ENCODE results near the gene PELI2. TPM values are rescaled to one million over a fixed set of nuclear protein-coding genes. Genes with fewer than 3 reads are reported as not detected.

The PELI2 gene
- total RNA-seq, 2 experiments from 2014 or later = 2.7 to 3.4 TPM

DNA sequence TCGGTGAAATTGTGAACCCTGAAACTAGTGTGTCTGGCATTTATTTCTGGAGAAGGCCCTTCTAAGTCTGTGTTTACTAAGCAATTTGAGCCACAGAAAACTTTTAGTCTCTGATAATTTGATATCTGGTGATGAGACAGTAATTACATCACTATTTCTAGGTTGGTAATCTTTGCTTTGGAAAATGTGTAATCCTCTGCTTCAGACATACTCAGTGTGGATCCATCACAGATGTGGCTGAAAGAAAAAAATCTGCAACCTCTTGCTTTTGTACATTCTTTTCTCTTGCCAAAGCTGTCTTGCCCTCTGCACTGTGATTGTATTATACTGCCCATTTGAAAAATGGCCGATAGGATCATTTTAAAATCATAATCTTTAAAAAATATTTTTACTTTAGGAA is 78.1 kb downstream of the PELI2 start:
- TF ChIP-seq, protein P1, sequence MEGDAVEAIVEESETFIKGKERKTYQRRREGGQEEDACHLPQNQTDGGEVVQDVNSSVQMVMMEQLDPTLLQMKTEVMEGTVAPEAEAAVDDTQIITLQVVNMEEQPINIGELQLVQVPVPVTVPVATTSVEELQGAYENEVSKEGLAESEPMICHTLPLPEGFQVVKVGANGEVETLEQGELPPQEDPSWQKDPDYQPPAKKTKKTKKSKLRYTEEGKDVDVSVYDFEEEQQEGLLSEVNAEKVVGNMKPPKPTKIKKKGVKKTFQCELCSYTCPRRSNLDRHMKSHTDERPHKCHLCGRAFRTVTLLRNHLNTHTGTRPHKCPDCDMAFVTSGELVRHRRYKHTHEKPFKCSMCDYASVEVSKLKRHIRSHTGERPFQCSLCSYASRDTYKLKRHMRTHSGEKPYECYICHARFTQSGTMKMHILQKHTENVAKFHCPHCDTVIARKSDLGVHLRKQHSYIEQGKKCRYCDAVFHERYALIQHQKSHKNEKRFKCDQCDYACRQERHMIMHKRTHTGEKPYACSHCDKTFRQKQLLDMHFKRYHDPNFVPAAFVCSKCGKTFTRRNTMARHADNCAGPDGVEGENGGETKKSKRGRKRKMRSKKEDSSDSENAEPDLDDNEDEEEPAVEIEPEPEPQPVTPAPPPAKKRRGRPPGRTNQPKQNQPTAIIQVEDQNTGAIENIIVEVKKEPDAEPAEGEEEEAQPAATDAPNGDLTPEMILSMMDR (IDR thresholded peaks at IDR 0.05) = no peak

DNA sequence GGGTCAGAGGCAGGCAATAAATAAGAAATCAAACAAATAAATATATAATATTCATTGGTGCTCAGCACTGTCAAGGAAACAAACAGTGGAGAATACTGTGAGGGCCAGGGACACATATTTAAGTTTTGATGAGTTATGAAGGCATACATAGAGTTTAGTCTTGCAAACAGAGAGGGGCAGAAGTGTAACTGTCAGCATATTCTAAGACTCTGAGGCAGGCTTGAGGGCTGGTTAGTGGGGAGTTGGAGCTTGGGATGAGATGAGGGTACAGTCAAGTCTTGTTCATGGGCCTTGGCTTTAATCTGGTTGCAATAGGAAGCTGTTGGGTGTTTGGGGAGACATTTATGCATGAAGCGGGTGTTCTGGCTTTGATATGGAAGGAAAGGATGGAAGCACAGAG is 78.9 kb downstream of the PELI2 start:
- Mint-ChIP-seq H3K27ac (no peak overlapping the region), H3K9me3 (no peaks in the 10 kb centered on the region), H3K4me3 (no peak overlapping the region), H3K36me3 (ENCODE audit: low read depth) (no peaks in the 10 kb centered on the region), H3K27me3 (no peaks in the 10 kb centered on the region), H3K4me1 (ENCODE audit: low read depth) (peaks cover 32% of the 10 kb centered on the region)
- CTCF ChIA-PET = no interaction called here
- ATAC-seq (no peak), DNase-seq (no peak)
- TF ChIP-seq, protein P1 (IDR thresholded peaks at IDR 0.05) = no peak
- intact Hi-C loops (cut with micrococcal nuclease) = no loop called here
- POLR2A ChIA-PET = no interaction called here

More for the DNA sequence above, 78.1 kb downstream of the PELI2 start:
- H3K27ac Mint-ChIP-seq = peak overlapping the region; percentile 43
- ChIA-PET POLR2A (no interaction called here), CTCF (no interaction called here)
- H3K4me1 Mint-ChIP-seq (ENCODE audit: low read depth) = peaks cover 29% of the 10 kb centered on the region
- H3K36me3 Mint-ChIP-seq (ENCODE audit: low read depth) = no peaks in the 10 kb centered on the region
- H3K9me3 Mint-ChIP-seq = no peaks in the 10 kb centered on the region
- intact Hi-C loops (cut with micrococcal nuclease) = no loop called here
- H3K27me3 Mint-ChIP-seq = no peaks in the 10 kb centered on the region
- no peak overlapping the region for H3K4me3 Mint-ChIP-seq
- no peak for ATAC-seq
- no peak for DNase-seq

DNA sequence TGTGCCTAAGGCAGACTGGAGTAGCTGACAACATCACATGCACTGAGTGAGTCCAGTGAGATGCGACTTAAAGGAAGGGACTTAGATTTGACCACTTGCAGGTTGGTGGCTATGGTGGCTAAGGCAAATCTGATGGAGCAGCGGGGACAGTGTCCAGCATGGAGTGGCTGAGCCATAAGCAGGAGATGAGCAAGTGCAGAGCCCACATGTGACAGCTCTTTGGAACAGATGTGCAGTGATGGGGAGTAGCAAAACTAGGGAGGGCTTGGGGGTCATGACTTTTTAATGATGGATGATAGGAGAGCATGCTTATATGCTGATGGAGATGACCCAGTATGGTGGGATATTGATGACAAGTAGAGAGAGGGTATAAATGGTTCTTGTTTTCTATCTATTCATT is 80.2 kb downstream of the PELI2 start:
- DNase-seq (no peak), ATAC-seq (no peak)
- Mint-ChIP-seq H3K27ac (no peak overlapping the region), H3K27me3 (no peaks in the 10 kb centered on the region), H3K4me1 (ENCODE audit: low read depth) (peaks cover 35% of the 10 kb centered on the region), H3K4me3 (no peak overlapping the region), H3K36me3 (ENCODE audit: low read depth) (no peaks in the 10 kb centered on the region), H3K9me3 (no peaks in the 10 kb centered on the region)
- ChIA-PET POLR2A (no interaction called here), CTCF (no interaction called here)
- TF ChIP-seq, protein P1 (IDR thresholded peaks at IDR 0.05) = no peak
- intact Hi-C loops (cut with micrococcal nuclease) = no loop called here

DNA sequence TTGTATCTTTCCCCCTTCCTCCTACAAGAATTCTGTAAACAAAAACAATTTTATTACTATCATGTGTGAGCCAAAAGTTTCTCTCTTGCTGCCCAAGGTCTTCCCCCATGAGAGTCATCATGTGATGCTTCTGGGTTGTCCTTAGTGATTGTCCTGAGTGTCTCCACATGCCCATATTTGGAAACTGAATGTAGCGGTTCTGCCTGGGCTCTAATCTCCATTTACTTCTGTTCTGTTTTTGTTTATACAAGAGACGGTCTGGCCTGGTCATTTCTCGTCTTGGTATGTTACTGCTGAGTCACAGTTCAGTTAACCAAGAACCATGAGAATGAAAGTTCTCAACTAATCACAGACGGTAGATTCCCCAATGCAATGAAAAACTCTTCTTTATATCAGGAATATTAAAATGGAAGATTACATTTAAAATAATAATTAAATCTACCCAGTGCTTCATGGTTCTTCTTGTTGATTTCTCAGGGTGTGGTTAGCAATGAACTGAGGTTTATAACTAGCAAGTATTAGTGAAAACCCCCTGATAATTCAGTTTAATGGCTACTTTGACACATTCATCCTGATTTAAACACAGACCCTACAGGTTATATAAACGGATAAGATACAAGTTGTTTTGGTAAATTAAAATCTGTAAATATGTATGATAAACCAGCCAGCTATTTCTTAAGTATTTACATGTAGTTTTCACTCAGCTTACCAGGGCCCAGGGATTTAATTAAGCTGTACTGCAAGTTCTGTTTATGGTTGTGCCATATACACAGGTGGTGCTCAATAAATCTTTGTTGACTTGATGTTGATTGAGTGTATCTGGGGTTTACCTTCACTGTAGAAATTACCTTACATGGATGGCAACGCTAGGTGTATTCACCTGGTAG is 81.1 kb downstream of the PELI2 start:
- no peaks in the 10 kb centered on the region for H3K9me3 Mint-ChIP-seq
- CTCF ChIA-PET = no interaction called here
- ATAC-seq = no peak
- POLR2A ChIA-PET = interaction anchor here (0.6 kb wide), 1 partner anchor 13 kb away, joined by 3 read pairs; no protein-coding TSS in a partner anchor
- peaks cover 28% of the 10 kb centered on the region for H3K4me1 Mint-ChIP-seq (ENCODE audit: low read depth)
- no peaks in the 10 kb centered on the region for H3K36me3 Mint-ChIP-seq (ENCODE audit: low read depth)
- no peak overlapping the region for H3K4me3 Mint-ChIP-seq
- H3K27me3 Mint-ChIP-seq = no peaks in the 10 kb centered on the region
- no peak overlapping the region for H3K27ac Mint-ChIP-seq
- intact Hi-C loops (cut with micrococcal nuclease) = no loop called here
- TF ChIP-seq, protein P1 (IDR thresholded peaks at IDR 0.05) = no peak
- no peak for DNase-seq

DNA sequence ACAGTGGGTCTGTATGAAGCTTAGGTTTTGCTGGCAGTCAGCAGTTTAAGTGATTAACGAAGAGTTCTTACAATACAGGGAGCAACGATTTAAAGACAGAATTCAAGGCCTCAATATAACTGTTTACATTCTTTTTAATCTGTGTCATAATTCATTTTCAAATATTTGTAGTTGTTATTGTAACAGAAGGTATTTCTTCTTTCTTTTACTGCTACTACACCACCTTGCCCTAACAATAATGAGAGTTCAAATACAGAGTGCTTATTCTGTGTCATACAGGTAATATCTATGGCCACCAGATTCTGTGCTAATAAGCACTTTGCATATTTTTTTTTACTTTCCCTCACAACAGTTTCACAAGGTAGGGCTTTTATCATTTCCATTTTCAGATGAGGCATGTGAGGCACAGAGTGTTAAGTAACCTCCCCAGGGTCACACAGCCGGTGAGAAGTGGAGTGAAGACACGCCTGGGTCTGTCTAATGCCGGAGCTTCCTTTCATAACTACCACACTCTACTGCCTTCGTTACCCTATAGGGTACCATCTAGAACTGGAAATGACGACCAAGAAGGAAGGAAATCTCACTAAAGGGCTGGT is 81.9 kb downstream of the PELI2 start:
- CTCF ChIA-PET = no interaction called here

More for the DNA sequence above, 81.9 kb downstream of the PELI2 start:
- intact Hi-C loops (cut with micrococcal nuclease) = loop anchor here (10.0 kb wide), 1 partner anchor 195 kb away; no protein-coding TSS in a partner anchor
- H3K4me3 Mint-ChIP-seq = no peak overlapping the region
- TF ChIP-seq, protein P1 (IDR thresholded peaks at IDR 0.05) = no peak
- no peak for DNase-seq
- ATAC-seq = no peak
- no peaks in the 10 kb centered on the region for H3K27me3 Mint-ChIP-seq
- peaks cover 21% of the 10 kb centered on the region for H3K4me1 Mint-ChIP-seq (ENCODE audit: low read depth)
- H3K27ac Mint-ChIP-seq = no peak overlapping the region
- H3K36me3 Mint-ChIP-seq (ENCODE audit: low read depth) = no peaks in the 10 kb centered on the region
- POLR2A ChIA-PET = interaction anchor here (0.6 kb wide), 1 partner anchor 12 kb away, joined by 3 read pairs; no protein-coding TSS in a partner anchor
- no peaks in the 10 kb centered on the region for H3K9me3 Mint-ChIP-seq
